GM18951 (cell line): ENCODE measurements around the gene FETUB.
"Not testable (repeated sequence)": the region's sequence is repeated elsewhere in the genome, so short reads cannot be mapped to it uniquely, and the experiment has no call there.

Source experiments
- POLR2A ChIP-seq: IDR thresholded peaks from 4 replicates; pipeline ENCODE4 v1.6.1; 2011; ENCODE audit warnings: mild to moderate bottlenecking; ENCODE audit not compliant: insufficient read length, insufficient read depth; ENCODE audit errors: extremely low read depth
- in situ Hi-C: fragments of 300-500 bp; cut with MboI; formaldehyde crosslinking; loops from one replicate; pipeline ENCODE4 v1.12.0; 2022; ENCODE audit warnings: low sequenced_read_pairs, mixed read lengths, inconsistent platforms; ENCODE audit not compliant: unreplicated experiment

Gene FETUB

GRCh38 chr3:186682812-186683211 is 42.6 kb downstream of the FETUB start:
- in situ Hi-C loops = no loop called here
- TF ChIP-seq POLR2A = no peak

GRCh38 chr3:186683979-186684378 is 43.8 kb downstream of the FETUB start:
- no peak for TF ChIP-seq POLR2A
- in situ Hi-C loops = no loop called here

- in situ Hi-C loops = not testable (repeated sequence)
Measured at GRCh38 chr3:186686475-186686874, 46.3 kb downstream of the FETUB start.

- in situ Hi-C loops = no loop called here
- TF ChIP-seq POLR2A = no peak
Measured at GRCh38 chr3:186687120-186687651, 47.0 kb downstream of the FETUB start.

GRCh38 chr3:186690304-186690703 is 50.1 kb downstream of the FETUB start:
- in situ Hi-C loops = not testable (repeated sequence)

GRCh38 chr3:186691676-186692075 is 51.5 kb downstream of the FETUB start:
- TF ChIP-seq POLR2A = no peak
- in situ Hi-C loops = no loop called here

- in situ Hi-C loops = no loop called here
- no peak for TF ChIP-seq POLR2A
Measured at GRCh38 chr3:186693843-186694242, 53.6 kb downstream of the FETUB start.

GRCh38 chr3:186694288-186695032 is 54.3 kb downstream of the FETUB start:
- in situ Hi-C loops = no loop called here
- TF ChIP-seq POLR2A = no peak

- no peak for TF ChIP-seq POLR2A
- in situ Hi-C loops = no loop called here
Measured at GRCh38 chr3:186696522-186696921, 56.3 kb downstream of the FETUB start.

GRCh38 chr3:186697510-186697909 is 57.3 kb downstream of the FETUB start:
- in situ Hi-C loops = no loop called here
- no peak for TF ChIP-seq POLR2A

- in situ Hi-C loops = no loop called here
Measured at GRCh38 chr3:186700267-186700666, 60.1 kb downstream of the FETUB start.

GRCh38 chr3:186702451-186702850 is 62.3 kb downstream of the FETUB start:
- in situ Hi-C loops = not testable (repeated sequence)

More at GRCh38 chr3:186700267-186700666, 60.1 kb downstream of the FETUB start:
- no peak for TF ChIP-seq POLR2A
